Measurements from ENCODE around the gene LOXL1. TPM values are rescaled to one million over a fixed set of nuclear protein-coding genes. Genes with fewer than 3 reads are reported as not detected.

LOXL1 gene
- polyA plus RNA-seq, 1 donor (not counting 4 experiments of a cell fraction or from before 2014, with no cell fraction given), result 8.8 TPM

- Histone ChIP-seq H3K4me1 (ENCODE audit: control insufficient read depth, extremely low read depth, insufficient read depth, low read length) (peaks cover 78% of the 10 kb centered on the region), H3K27ac (ENCODE audit: control insufficient read depth, insufficient read depth, low read length) (peak overlapping the region; percentile 83), H2AFZ (ENCODE audit: control insufficient read depth, low read length) (no peak overlapping the region), H3K36me3 (ENCODE audit: control insufficient read depth in 2 of 2, extremely low read depth in 1 of 2, insufficient read depth in 2 of 2, low read length in 2 of 2) (peaks cover 0 to 4% of the 10 kb centered on the region in 2 experiments), H3K9ac (ENCODE audit: control insufficient read depth, extremely low read depth, insufficient read depth, low read length) (peak overlapping the region; percentile 60), H3K27me3 (ENCODE audit: control insufficient read depth, extremely low read depth, insufficient read depth, low read length) (no peaks in the 10 kb centered on the region), H4K20me1 (ENCODE audit: control insufficient read depth, extremely low read depth, insufficient read depth, low read length) (no peaks in the 10 kb centered on the region), H3K79me2 (ENCODE audit: control insufficient read depth, insufficient read depth, low read length) (no peaks in the 10 kb centered on the region), H3K4me2 (ENCODE audit: control insufficient read depth, extremely low read depth, insufficient read depth, low read depth, low read length) (peak overlapping the region; percentile 49), H3K9me1 (ENCODE audit: control insufficient read depth, extremely low read depth, insufficient read depth, low read length) (no peaks in the 10 kb centered on the region), H3K9me3 (ENCODE audit: control insufficient read depth, low read depth, low read length) (no peaks in the 10 kb centered on the region), H3K4me3 (ENCODE audit: control insufficient read depth in 2 of 3, extremely low read depth in 1 of 3, insufficient read depth in 2 of 3, low read depth in 1 of 3, low read length in 3 of 3) (no peak overlapping the region)
- FAIRE-seq (no peak), DNase-seq (ENCODE audit: low read depth, low spot score) (no peak)
- no peak for TF ChIP-seq EZH2 (IDR thresholded peaks at IDR 0.05; ENCODE audit: low read length)
- TF ChIP-seq, protein P1, sequence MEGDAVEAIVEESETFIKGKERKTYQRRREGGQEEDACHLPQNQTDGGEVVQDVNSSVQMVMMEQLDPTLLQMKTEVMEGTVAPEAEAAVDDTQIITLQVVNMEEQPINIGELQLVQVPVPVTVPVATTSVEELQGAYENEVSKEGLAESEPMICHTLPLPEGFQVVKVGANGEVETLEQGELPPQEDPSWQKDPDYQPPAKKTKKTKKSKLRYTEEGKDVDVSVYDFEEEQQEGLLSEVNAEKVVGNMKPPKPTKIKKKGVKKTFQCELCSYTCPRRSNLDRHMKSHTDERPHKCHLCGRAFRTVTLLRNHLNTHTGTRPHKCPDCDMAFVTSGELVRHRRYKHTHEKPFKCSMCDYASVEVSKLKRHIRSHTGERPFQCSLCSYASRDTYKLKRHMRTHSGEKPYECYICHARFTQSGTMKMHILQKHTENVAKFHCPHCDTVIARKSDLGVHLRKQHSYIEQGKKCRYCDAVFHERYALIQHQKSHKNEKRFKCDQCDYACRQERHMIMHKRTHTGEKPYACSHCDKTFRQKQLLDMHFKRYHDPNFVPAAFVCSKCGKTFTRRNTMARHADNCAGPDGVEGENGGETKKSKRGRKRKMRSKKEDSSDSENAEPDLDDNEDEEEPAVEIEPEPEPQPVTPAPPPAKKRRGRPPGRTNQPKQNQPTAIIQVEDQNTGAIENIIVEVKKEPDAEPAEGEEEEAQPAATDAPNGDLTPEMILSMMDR (optimal IDR thresholded peaks at IDR 0.05 in 1 of 3, IDR thresholded peaks at IDR 0.05 in 1 of 3, conservative IDR thresholded peaks at IDR 0.05 in 1 of 3; ENCODE audit: extremely low read depth in 1 of 3, insufficient read depth in 2 of 3, low read length in 3 of 3), result no peak
- dilution Hi-C loops (cut with MboI; ENCODE audit: extremely low pct_ligation_motif_present, low sequenced_read_pairs), result no loop called here
Observed at GRCh38 chr15:73988445-73988969, 62.2 kb downstream of the LOXL1 start.

DNA sequence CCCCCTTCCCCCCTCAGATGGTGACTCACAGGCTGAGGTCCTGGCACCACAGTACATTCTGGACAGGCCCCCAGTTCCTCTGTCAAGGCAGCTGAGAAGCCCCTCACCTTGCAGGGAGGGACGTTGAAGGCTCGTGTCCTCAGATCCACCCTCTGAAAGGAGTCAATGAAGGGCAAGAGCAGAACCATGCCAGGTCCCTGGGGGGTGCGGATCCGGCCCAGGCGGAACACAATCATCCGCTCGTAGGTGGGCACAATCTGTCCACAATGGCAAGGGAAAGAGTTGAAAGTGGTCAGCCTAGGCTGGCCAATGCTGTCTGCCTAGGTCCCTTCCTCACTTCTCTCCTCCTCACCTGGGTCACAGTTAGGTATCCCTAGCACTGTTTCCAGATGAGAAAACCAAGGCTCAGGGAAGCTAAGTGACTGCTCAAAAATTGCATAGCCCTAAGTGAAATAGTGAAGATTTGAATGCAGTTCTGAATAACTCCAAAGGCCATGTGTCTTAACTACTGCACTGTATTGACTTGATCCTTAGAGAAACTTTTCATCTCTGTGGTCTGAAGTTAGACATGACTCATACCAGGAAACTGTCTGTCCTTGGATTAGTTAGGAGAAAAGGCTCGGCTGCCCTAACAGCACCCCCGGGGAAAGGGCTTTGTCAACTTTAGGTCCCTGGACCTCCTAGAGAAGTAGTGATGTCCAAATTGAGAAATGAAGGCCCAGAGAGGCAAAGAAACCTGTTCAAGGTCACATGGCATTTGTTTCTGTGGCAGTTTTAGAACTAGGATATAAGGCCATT lies 62.9 kb downstream of the LOXL1 start:
- no peak for DNase-seq (ENCODE audit: low read depth, low spot score)
- peak; percentile 93 for FAIRE-seq
- peak overlapping the region; percentile 60 for H3K9ac ChIP-seq (ENCODE audit: control insufficient read depth, extremely low read depth, insufficient read depth, low read length)
- no peaks in the 10 kb centered on the region for H3K9me3 ChIP-seq (ENCODE audit: control insufficient read depth, low read depth, low read length)
- H3K79me2 ChIP-seq (ENCODE audit: control insufficient read depth, insufficient read depth, low read length), result no peaks in the 10 kb centered on the region
- H3K4me2 ChIP-seq (ENCODE audit: control insufficient read depth, extremely low read depth, insufficient read depth, low read depth, low read length), result peak overlapping the region; percentile 49
- H2AFZ ChIP-seq (ENCODE audit: control insufficient read depth, low read length), result no peak overlapping the region
- peaks cover 76% of the 10 kb centered on the region for H3K4me1 ChIP-seq (ENCODE audit: control insufficient read depth, extremely low read depth, insufficient read depth, low read length)
- H3K27ac ChIP-seq (ENCODE audit: control insufficient read depth, insufficient read depth, low read length), result peak overlapping the region; percentile 83
- H4K20me1 ChIP-seq (ENCODE audit: control insufficient read depth, extremely low read depth, insufficient read depth, low read length), result no peaks in the 10 kb centered on the region
- H3K27me3 ChIP-seq (ENCODE audit: control insufficient read depth, extremely low read depth, insufficient read depth, low read length), result no peaks in the 10 kb centered on the region
- dilution Hi-C loops (cut with MboI; ENCODE audit: extremely low pct_ligation_motif_present, low sequenced_read_pairs), result no loop called here
- H3K9me1 ChIP-seq (ENCODE audit: control insufficient read depth, extremely low read depth, insufficient read depth, low read length), result no peaks in the 10 kb centered on the region
- peak overlapping the region in 1 of 3 experiments; percentile 7 for H3K4me3 ChIP-seq (ENCODE audit: control insufficient read depth in 2 of 3, extremely low read depth in 1 of 3, insufficient read depth in 2 of 3, low read depth in 1 of 3, low read length in 3 of 3)
- H3K36me3 ChIP-seq (ENCODE audit: control insufficient read depth in 2 of 2, extremely low read depth in 1 of 2, insufficient read depth in 2 of 2, low read length in 2 of 2), result no peaks in the 10 kb centered on the region
- TF ChIP-seq, protein P1 (optimal IDR thresholded peaks at IDR 0.05 in 1 of 3, IDR thresholded peaks at IDR 0.05 in 1 of 3, conservative IDR thresholded peaks at IDR 0.05 in 1 of 3; ENCODE audit: extremely low read depth in 1 of 3, insufficient read depth in 2 of 3, low read length in 3 of 3), result no peak
- TF ChIP-seq EZH2 (IDR thresholded peaks at IDR 0.05; ENCODE audit: low read length), result no peak

Data from keratinocyte (primary cell).